GM12801 (cell line): Measurements from ENCODE around the gene TBC1D1.

Source experiments
- TF ChIP-seq, protein P1 (sequence below): IDR thresholded peaks from one replicate; pipeline ENCODE4 v1.5.1; 2011; ENCODE audit warnings: control low read depth; ENCODE audit not compliant: insufficient read length; ENCODE audit errors: extremely low read depth

Gene TBC1D1

DNA sequence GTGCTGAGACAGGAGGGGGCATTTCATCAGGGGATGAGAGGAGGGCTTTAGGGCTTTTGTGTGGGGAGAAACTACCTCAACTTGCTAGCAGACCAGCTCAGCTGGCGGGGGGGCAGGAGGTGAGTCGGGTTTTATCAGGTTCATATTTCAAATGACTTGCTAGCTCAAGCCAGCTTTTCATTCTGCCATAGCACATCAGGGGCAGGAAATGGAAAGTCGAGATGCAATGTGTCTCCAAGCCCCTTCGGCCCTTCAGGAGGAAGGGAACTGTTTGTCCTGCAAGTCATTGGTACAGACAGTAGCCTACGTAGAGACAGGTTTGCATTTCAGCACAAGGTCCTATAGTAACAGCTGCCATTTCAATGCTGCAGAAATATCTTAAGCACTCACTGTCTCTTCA is 263.4 kb downstream of the TBC1D1 start:
- TF ChIP-seq, protein P1, sequence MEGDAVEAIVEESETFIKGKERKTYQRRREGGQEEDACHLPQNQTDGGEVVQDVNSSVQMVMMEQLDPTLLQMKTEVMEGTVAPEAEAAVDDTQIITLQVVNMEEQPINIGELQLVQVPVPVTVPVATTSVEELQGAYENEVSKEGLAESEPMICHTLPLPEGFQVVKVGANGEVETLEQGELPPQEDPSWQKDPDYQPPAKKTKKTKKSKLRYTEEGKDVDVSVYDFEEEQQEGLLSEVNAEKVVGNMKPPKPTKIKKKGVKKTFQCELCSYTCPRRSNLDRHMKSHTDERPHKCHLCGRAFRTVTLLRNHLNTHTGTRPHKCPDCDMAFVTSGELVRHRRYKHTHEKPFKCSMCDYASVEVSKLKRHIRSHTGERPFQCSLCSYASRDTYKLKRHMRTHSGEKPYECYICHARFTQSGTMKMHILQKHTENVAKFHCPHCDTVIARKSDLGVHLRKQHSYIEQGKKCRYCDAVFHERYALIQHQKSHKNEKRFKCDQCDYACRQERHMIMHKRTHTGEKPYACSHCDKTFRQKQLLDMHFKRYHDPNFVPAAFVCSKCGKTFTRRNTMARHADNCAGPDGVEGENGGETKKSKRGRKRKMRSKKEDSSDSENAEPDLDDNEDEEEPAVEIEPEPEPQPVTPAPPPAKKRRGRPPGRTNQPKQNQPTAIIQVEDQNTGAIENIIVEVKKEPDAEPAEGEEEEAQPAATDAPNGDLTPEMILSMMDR: no peak

DNA sequence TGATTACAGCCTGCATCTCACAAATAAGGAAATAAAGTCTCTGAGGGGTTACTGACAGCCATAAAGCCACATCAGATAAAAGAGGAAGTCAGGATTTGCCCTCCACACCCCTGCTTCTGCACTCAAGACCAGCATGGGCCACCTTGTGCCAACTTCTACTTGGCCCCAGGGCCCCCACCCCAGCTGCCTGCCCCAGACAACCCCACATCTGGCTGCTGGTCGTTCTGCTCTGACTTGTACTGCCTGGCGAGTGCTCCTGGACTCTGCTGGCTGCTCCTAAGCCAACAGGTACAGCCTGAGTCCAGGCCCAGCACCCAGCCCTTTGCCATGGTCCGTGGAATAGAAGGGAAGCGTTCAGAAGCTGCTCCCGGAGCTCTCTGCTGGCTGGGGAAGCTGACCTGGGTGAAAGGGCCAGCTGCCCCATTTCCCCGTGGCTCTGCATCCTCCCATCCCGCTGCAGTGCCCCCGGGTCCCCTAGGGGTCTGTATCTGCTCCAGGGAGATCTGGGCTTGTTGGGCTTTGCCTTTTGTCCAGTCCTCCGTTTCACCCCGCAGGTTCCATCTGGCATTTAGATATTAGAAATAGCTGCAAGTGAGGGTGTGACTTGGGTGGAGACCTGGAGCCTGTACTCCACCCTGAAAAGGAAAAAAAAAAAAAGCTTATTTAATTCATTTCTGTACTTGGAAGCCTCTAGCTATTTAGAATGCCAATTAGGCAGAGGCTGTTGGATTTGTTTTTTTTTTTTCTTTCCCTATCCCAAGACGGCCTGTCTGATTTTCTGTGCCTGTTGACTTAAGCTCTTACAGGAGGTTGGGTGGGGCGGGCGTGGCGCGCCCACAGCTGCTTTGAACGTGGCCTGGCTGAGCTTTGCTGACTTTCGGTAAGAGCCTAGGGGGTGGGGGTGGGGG is 264.1 kb downstream of the TBC1D1 start:
- TF ChIP-seq, protein P1: no peak

DNA sequence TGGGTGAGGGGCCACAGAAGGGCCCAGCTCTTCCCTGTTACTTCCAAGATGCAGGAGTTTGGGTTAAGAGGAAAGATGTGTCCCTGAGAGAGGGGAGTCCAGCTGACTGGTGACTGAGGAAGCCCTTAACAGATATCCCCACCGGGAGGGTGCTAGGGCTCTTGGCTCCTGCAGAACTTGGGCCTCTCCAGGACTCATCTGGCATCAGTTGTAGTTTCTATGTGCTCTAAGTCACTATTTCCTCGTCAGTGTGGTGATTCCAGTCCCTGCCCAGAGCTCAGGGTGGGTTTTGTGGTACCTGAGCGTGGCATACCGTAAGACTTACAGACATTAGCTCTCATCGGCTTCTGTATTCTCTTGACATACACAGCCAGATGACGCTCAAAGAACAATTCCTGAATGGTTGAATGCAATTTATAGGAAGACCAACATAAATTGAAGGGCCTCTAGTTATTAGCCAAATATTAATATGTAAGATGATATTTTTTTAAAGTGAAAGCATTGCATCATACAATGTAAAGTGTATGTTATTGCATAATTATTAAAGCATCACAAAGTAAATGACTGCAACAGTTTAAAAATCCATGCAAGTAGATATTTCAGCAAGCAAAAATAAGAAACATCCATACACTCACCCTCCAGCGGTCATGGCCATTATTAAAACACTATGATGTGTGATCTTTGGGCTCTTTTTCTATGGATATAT is 264.9 kb downstream of the TBC1D1 start:
- TF ChIP-seq, protein P1: no peak

DNA sequence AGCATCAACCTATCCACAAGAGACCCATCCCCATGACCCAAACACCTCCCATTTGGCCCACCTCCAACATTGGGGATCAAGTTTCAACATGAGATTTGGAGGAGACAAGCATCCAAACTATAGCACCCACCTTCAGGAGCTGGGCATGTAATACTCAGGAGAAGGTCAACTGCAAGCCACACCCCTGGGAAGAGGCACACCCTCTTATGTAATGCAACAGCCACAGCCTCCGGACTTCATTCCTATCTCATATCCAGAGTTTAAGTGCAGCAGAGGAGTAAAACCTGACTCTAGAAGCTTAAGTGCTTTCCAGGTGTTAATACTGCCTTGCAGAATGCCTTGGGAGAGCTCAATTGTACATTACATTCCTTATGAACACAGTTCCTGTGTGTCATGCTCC is 266.7 kb downstream of the TBC1D1 start:
- TF ChIP-seq, protein P1: no peak

DNA sequence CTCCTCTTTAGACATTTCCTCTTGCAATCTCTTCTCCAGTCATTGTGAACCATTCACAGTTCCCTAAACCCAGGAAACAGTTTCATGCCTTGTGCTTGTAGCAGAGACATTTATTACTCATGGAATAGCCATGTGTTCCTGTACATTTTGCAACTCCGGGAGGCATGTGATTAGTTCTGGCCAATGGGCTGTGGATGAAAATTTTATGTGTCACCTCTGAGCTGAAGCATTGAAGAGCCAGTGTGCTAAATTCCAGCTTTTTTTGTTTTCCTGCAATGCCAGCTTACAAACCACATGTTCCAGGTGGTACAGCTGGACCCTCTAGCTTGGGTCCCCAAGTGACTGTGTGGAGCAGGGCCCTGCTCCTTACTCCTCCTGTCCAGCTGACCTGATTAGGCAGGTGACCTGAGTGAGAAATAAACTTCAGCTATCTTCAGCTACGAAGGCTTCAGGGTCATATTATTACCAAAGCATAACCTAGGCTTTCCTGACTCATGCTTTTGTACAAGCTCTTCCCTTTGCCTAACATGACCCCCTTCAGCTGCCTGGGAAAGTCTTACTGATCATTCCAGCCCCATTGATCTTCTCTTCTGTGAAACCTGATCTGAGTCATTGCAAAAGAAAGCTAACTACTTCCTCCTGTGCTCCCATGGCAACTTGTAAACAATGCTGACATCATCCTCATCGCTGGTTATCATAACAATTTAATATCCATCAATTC is 269.8 kb downstream of the TBC1D1 start:
- TF ChIP-seq, protein P1: no peak

DNA sequence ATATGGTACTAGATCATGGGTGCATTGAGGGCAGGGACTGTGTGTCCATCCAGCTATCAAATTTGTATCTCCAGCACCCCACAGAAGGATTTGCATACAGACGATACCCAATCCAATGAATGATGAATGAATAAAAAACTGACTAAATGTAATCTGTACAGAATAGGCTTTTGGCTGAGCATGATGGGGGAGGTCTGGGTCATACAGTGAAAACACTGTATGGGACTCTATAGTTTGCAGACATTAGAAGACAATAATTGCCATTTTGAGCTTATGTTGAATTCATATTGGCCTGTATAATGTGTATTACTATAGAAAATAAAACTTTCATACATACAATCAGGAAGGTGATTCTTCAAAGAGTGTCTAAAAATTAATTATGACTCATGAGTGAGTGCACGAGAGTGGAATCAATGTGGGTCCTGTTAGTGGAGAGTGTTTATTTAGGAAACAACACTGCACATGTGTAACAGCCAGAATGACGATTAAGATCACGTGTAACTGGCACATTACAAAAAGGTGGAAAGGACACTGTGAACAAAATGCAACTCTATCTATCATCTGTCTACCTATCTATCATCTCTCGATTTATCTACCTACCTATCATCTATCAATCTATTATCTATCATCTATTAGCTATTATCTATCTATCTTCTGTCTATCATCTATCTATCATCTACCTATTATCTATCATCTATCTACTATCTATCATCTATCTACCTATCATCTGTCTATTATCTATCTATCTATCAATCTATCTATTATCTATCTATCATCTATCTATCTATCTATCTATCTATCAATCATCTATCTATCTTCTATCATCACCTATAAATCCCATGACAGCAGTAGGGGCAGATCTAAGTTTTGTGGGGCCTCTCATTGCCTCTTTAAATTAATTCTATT is 270.6 kb downstream of the TBC1D1 start:
- TF ChIP-seq, protein P1: no peak
